H9 (cell line): ENCODE measurements around the gene BANP. TPM values are rescaled to one million over a fixed set of nuclear protein-coding genes. Genes with fewer than 3 reads are reported as not detected.
"Not testable (repeated sequence)": the region's sequence is repeated elsewhere in the genome, so short reads cannot be mapped to it uniquely, and the experiment has no call there.

Source experiments
- DNase-seq: peaks from one replicate; pipeline ENCODE4 v3.0.0-alpha.2; 2017
- H2AFZ ChIP-seq: one replicate; pipeline ENCODE4 v1.6.1; 2013; ENCODE audit warnings: mild to moderate bottlenecking, low read length, control low read depth, moderate library complexity
- H2AK5ac ChIP-seq: 2 replicates; pipeline ENCODE4 v1.6.1; 2013; ENCODE audit warnings: low read length, control low read depth, mixed read lengths; ENCODE audit not compliant: insufficient read length
- H2BK120ac ChIP-seq: one replicate; pipeline ENCODE4 v1.6.1; 2013; ENCODE audit warnings: low read depth, mild to moderate bottlenecking, low read length, control low read depth, inconsistent platforms; ENCODE audit not compliant: poor library complexity, severe bottlenecking
- H2BK12ac ChIP-seq: 2 replicates; pipeline ENCODE4 v1.6.1; 2013; ENCODE audit warnings: low read length, control low read depth, mixed read lengths, low read depth; ENCODE audit not compliant: insufficient read length
- H2BK15ac ChIP-seq: 2 replicates; pipeline ENCODE4 v1.6.1; 2013; ENCODE audit warnings: low read depth, low read length, control low read depth
- H2BK20ac ChIP-seq: one replicate; pipeline ENCODE4 v1.6.1; 2013; ENCODE audit warnings: low read depth, mild to moderate bottlenecking, low read length, control low read depth, inconsistent platforms; ENCODE audit not compliant: poor library complexity, severe bottlenecking
- H2BK5ac ChIP-seq: 2 replicates; pipeline ENCODE4 v1.6.1; 2013; ENCODE audit warnings: low read length, control low read depth, mixed read lengths; ENCODE audit not compliant: insufficient read length
- H3K14ac ChIP-seq: 2 replicates; pipeline ENCODE4 v1.6.1; 2013; ENCODE audit warnings: low read length, control low read depth; ENCODE audit not compliant: insufficient read depth
- H3K18ac ChIP-seq: 2 replicates; pipeline ENCODE4 v1.6.1; 2013; ENCODE audit warnings: low read depth, mild to moderate bottlenecking, mixed read lengths, low read length, control low read depth; ENCODE audit not compliant: insufficient read length
- H3K23ac ChIP-seq: 2 replicates; pipeline ENCODE4 v1.6.1; 2013; ENCODE audit warnings: low read length, control low read depth, mixed read lengths, low read depth; ENCODE audit not compliant: insufficient read length
- H3K23me2 ChIP-seq: 2 replicates; pipeline ENCODE4 v1.6.1; 2013; ENCODE audit warnings: low read depth, mild to moderate bottlenecking, mixed read lengths, low read length, control low read depth; ENCODE audit not compliant: insufficient read length, poor library complexity, severe bottlenecking
- H3K27ac ChIP-seq: 2 replicates; pipeline ENCODE4 v1.5.1; 2013; ENCODE audit warnings: low read length, control low read depth, mixed read lengths, low read depth; ENCODE audit not compliant: insufficient read length
- H3K27me3 ChIP-seq: 2 replicates; pipeline ENCODE4 v1.6.1; 2013; ENCODE audit warnings: low read length, control low read depth, inconsistent platforms; ENCODE audit not compliant: insufficient read depth
- H3K4ac ChIP-seq: 2 replicates; pipeline ENCODE4 v1.6.1; 2013; ENCODE audit warnings: low read depth, mild to moderate bottlenecking, control low read depth, inconsistent platforms, low read length, moderate library complexity
- H3K4me1 ChIP-seq: 2 replicates; pipeline ENCODE4 v1.6.1; 2013; ENCODE audit warnings: low read length, control low read depth, inconsistent platforms; ENCODE audit not compliant: insufficient read depth
- H3K4me2 ChIP-seq: 2 replicates; pipeline ENCODE4 v1.6.1; 2013; ENCODE audit warnings: low read length, control low read depth, mixed read lengths; ENCODE audit not compliant: insufficient read length, insufficient read depth
- H3K56ac ChIP-seq: 2 replicates; pipeline ENCODE4 v1.6.1; 2013; ENCODE audit warnings: low read depth, mild to moderate bottlenecking, mixed read lengths, low read length, control low read depth; ENCODE audit not compliant: insufficient read length
- H3K79me1 ChIP-seq: 2 replicates; pipeline ENCODE4 v1.6.1; 2013; ENCODE audit warnings: low read depth, mild to moderate bottlenecking, moderate library complexity, low read length, control low read depth, inconsistent platforms; ENCODE audit not compliant: insufficient read depth, poor library complexity, severe bottlenecking
- H3K79me2 ChIP-seq: 2 replicates; pipeline ENCODE4 v1.6.1; 2013; ENCODE audit warnings: low read length, control low read depth, inconsistent platforms; ENCODE audit not compliant: insufficient read depth
- H3K9ac ChIP-seq: 2 replicates; pipeline ENCODE4 v1.6.1; 2013; ENCODE audit warnings: low read length, control low read depth, mixed read lengths; ENCODE audit not compliant: insufficient read length; ENCODE audit errors: extremely low read depth
- H3K9me3 ChIP-seq: one replicate; pipeline ENCODE4 v1.6.1; 2013; ENCODE audit warnings: low read depth, low read length, inconsistent platforms; ENCODE audit not compliant: control insufficient read depth
- H3T11ph ChIP-seq: one replicate; pipeline ENCODE4 v1.6.1; 2013; ENCODE audit warnings: mild to moderate bottlenecking, low read length, control low read depth, inconsistent platforms
- H4K20me1 ChIP-seq: one replicate; pipeline ENCODE4 v1.6.1; 2013; ENCODE audit not compliant: control insufficient read depth, insufficient read length, insufficient read depth
- H4K5ac ChIP-seq: 2 replicates; pipeline ENCODE4 v1.6.1; 2013; ENCODE audit warnings: low read depth, mild to moderate bottlenecking, mixed read lengths, low read length, control low read depth; ENCODE audit not compliant: insufficient read length
- H4K8ac ChIP-seq: replicated peaks from 2 replicates; pipeline ENCODE4 v1.6.1; 2013; ENCODE audit warnings: low read length, control low read depth, mixed read lengths, low read depth; ENCODE audit not compliant: insufficient read length
- H4K91ac ChIP-seq: 2 replicates; pipeline ENCODE4 v1.6.1; 2013; ENCODE audit warnings: low read depth, mild to moderate bottlenecking, moderate library complexity, mixed read lengths, low read length, control low read depth; ENCODE audit not compliant: insufficient read length
- H3K27ac Mint-ChIP-seq, 3 experiments: 2 replicates in 2 of 3; 3 replicates in 1 of 3; pipeline ENCODE4 v1.8.0; 2020 to 2021; ENCODE audit warnings: mixed read lengths in 3 of 3, mild to moderate bottlenecking in 1 of 3, moderate library complexity in 1 of 3
- H3K27me3 Mint-ChIP-seq: 2 replicates; pipeline ENCODE4 v1.8.0; 2021; ENCODE audit warnings: low read depth, mild to moderate bottlenecking, moderate library complexity, mixed read lengths
- H3K36me3 Mint-ChIP-seq, 3 experiments: 2 replicates in 2 of 3; 3 replicates in 1 of 3; pipeline ENCODE4 v1.8.0; 2020 to 2021; ENCODE audit warnings: low read depth in 3 of 3, mixed read lengths in 3 of 3; ENCODE audit not compliant: insufficient read depth in 1 of 3
- H3K4me1 Mint-ChIP-seq, 2 experiments: 2 replicates each; pipeline ENCODE4 v1.8.0; 2020; ENCODE audit warnings: mixed read lengths in 2 of 2
- H3K4me3 Mint-ChIP-seq, 2 experiments: 2 replicates in 1 of 2; 3 replicates in 1 of 2; pipeline ENCODE4 v1.8.0; 2020 to 2021; ENCODE audit warnings: mild to moderate bottlenecking in 2 of 2, mixed read lengths in 2 of 2, moderate library complexity in 1 of 2
- H3K9me3 Mint-ChIP-seq, 2 experiments: 2 replicates in 1 of 2; 3 replicates in 1 of 2; pipeline ENCODE4 v1.8.0; 2020; ENCODE audit warnings: mild to moderate bottlenecking in 2 of 2, mixed read lengths in 2 of 2, moderate library complexity in 1 of 2
- CTCF ChIP-seq: fragments of 200-600 bp; sonication (generic); conservative IDR thresholded peaks from 3 replicates; pipeline ENCODE4 v1.8.0; 2021; ENCODE audit warnings: antibody characterized with exemption, mild to moderate bottlenecking
- WGBS: extraction: QIAGEN DNeasy Blood & Tissue Kit; methylation state at CpG from one replicate; pipeline ENCODE4 v1.1.7; 2013; ENCODE audit warnings: missing lambda C conversion rate, low lambda C conversion rate, mixed read lengths; ENCODE audit not compliant: insufficient read length; ENCODE audit errors: extremely low coverage; 5-methylcytosine and 5-hydroxymethylcytosine counted together
- total RNA-seq: library from RNA; stranded (reverse); gene quantifications from 2 replicates; pipeline ENCODE4 v1.2.1, GENCODE V29; 2021

The BANP gene
- total RNA-seq, 1 experiment from 2014 or later, result 24.9 TPM

GRCh38 chr16:87933140-87933495 is 18.1 kb upstream of the BANP start:
- Histone ChIP-seq H3K56ac (no peak overlapping the region), H4K91ac (no peak overlapping the region), H2BK15ac (no peak overlapping the region), H4K20me1 (no peaks in the 10 kb centered on the region), H3K4me2 (no peak overlapping the region), H3K27me3 (no peaks in the 10 kb centered on the region), H4K5ac (no peak overlapping the region), H3K4me1 (no peaks in the 10 kb centered on the region), H3K27ac (no peak overlapping the region), H3K9ac (no peak overlapping the region), H2BK12ac (no peak overlapping the region), H3K9me3 (no peaks in the 10 kb centered on the region), H3K18ac (no peak overlapping the region), H2BK120ac (no peak overlapping the region), H3K23ac (no peak overlapping the region), H2BK20ac (no peak overlapping the region), H3K4ac (no peak overlapping the region), H3K79me2 (no peaks in the 10 kb centered on the region), H2AFZ (no peak overlapping the region), H3T11ph (no peak overlapping the region), H3K79me1 (no peaks in the 10 kb centered on the region), H2AK5ac (no peak overlapping the region), H3K14ac (no peak overlapping the region), H4K8ac (no peak overlapping the region), H2BK5ac (no peak overlapping the region), H3K23me2 (no peaks in the 10 kb centered on the region)
- no peaks in the 10 kb centered on the region for H3K36me3 Mint-ChIP-seq
- no peak overlapping the region for H3K4me3 Mint-ChIP-seq
- peaks cover 2% of the 10 kb centered on the region for H3K27me3 Mint-ChIP-seq
- DNase-seq, result no peak
- peaks cover 2 to 3% of the 10 kb centered on the region in 2 experiments; a peak in 3 of 5 replicates for H3K9me3 Mint-ChIP-seq
- peaks cover 0 to 5% of the 10 kb centered on the region in 2 experiments; a peak in 1 of 4 replicates for H3K4me1 Mint-ChIP-seq
- TF ChIP-seq CTCF, result no peak
- H3K27ac Mint-ChIP-seq, result no peak overlapping the region
- WGBS, result no CpG with 5 or more reads among the region's 3 CpGs

GRCh38 chr16:87934752-87935425 is 16.3 kb upstream of the BANP start:
- H3K23ac ChIP-seq, DNase-seq, H2BK120ac ChIP-seq, H2BK15ac ChIP-seq, H3K9me3 Mint-ChIP-seq, H3K4me2 ChIP-seq, H3K27ac Mint-ChIP-seq, H4K20me1 ChIP-seq, H3K56ac ChIP-seq, H4K91ac ChIP-seq, H3K27me3 ChIP-seq, H3K9me3 ChIP-seq, H3K4me1 Mint-ChIP-seq, H3K36me3 Mint-ChIP-seq, H3K9ac ChIP-seq, H3K79me1 ChIP-seq, H3K4me3 Mint-ChIP-seq, H3K27ac ChIP-seq, H3K4ac ChIP-seq, H3K18ac ChIP-seq, H4K5ac ChIP-seq, H2AK5ac ChIP-seq, H3T11ph ChIP-seq, H3K23me2 ChIP-seq, H2BK20ac ChIP-seq, H3K27me3 Mint-ChIP-seq, H2AFZ ChIP-seq, H2BK5ac ChIP-seq, H3K79me2 ChIP-seq, H3K4me1 ChIP-seq, H2BK12ac ChIP-seq, H4K8ac ChIP-seq: not testable (repeated sequence)
- WGBS, result no CpG with 5 or more reads among the region's 19 CpGs
- 0 out of 2 replicates have a peak overlapping the region, but pooled peaks have one; percentile 33 for H3K14ac ChIP-seq
